H1 (cell line): Measurements from ENCODE around the gene JPH3. TPM values are rescaled to one million over a fixed set of nuclear protein-coding genes. Genes with fewer than 3 reads are reported as not detected.

ENCODE experiments used
- CTCF ChIA-PET: fragments of 300-600 bp; sonication (Branson Sonifier 250); formaldehyde crosslinking; loops from one replicate; lab custom pipeline; 2021; ENCODE audit not compliant: partially characterized antibody; lab: Charles Lee
- POLR2A ChIA-PET: fragments of 300-600 bp; sonication (Branson Sonifier 250); formaldehyde crosslinking; loops from one replicate; lab custom pipeline; 2021; ENCODE audit warnings: inconsistent platforms; ENCODE audit not compliant: partially characterized antibody; lab: Charles Lee
- DNase-seq, 2 experiments: peaks; one replicate each; pipeline versions ENCODE4 v3.0.0 to v3.0.0-alpha.2; 2010 to 2022; ENCODE audit warnings: low spot score in 2 of 2, low read depth in 1 of 2, mixed read lengths in 1 of 2
- FAIRE-seq: peaks from 2 replicates; lab custom pipeline; 2011; peaks lifted over from hg19 to GRCh38; lab: Jason Lieb, UNC
- H2AFZ ChIP-seq: 2 replicates; pipeline ENCODE4 v1.8.1; 2012; ENCODE audit warnings: low read length, inconsistent platforms
- H2AK5ac ChIP-seq: 2 replicates; pipeline ENCODE4 v1.6.1; 2013; ENCODE audit warnings: low read depth, low read length
- H2BK120ac ChIP-seq: replicated peaks from 2 replicates; pipeline ENCODE3; 2013; ENCODE audit warnings: low read depth, low read length, inconsistent platforms
- H2BK12ac ChIP-seq: 2 replicates; pipeline ENCODE4 v1.6.1; 2013; ENCODE audit warnings: low read depth, low read length
- H2BK15ac ChIP-seq: 2 replicates; pipeline ENCODE4 v1.6.1; 2013; ENCODE audit warnings: low read length
- H2BK20ac ChIP-seq: 2 replicates; pipeline ENCODE4 v1.6.1; 2013; ENCODE audit warnings: low read length
- H2BK5ac ChIP-seq: 2 replicates; pipeline ENCODE4 v1.6.1; 2013; ENCODE audit warnings: low read depth, low read length
- H3K14ac ChIP-seq: 2 replicates; pipeline ENCODE4 v1.6.1; 2013; ENCODE audit warnings: inconsistent platforms; ENCODE audit not compliant: insufficient read length
- H3K18ac ChIP-seq: 2 replicates; pipeline ENCODE4 v1.6.1; 2013; ENCODE audit warnings: low read length; ENCODE audit errors: extremely low read depth
- H3K23ac ChIP-seq: 2 replicates; pipeline ENCODE4 v1.6.1; 2013; ENCODE audit warnings: inconsistent platforms; ENCODE audit not compliant: insufficient read length
- H3K23me2 ChIP-seq: 2 replicates; pipeline ENCODE4 v1.6.1; 2013; ENCODE audit warnings: low read depth, low read length
- H3K27ac ChIP-seq: 2 replicates; pipeline ENCODE4 v1.6.1; 2011; ENCODE audit warnings: low read depth, low read length, inconsistent platforms
- H3K27me3 ChIP-seq, 4 experiments: replicated peaks in 1 of 4; 1 replicate in 1 of 4; 2 replicates in 3 of 4; pipeline versions ENCODE4 v1.6.1 to v1.8.1; 2011 to 2013; ENCODE audit warnings: low read length in 3 of 4, mild to moderate bottlenecking in 3 of 4, inconsistent platforms in 2 of 4, mixed read lengths in 2 of 4, moderate library complexity in 1 of 4; ENCODE audit not compliant: control insufficient read depth in 3 of 4, insufficient read depth in 3 of 4; ENCODE audit errors: extremely low read depth in 1 of 4
- H3K36me3 ChIP-seq, 4 experiments: 2 replicates each; pipeline versions ENCODE4 v1.6.1 to v1.8.1; 2011 to 2013; ENCODE audit warnings: mild to moderate bottlenecking in 4 of 4, low read length in 3 of 4, moderate library complexity in 2 of 4, control low read depth in 1 of 4, inconsistent platforms in 1 of 4; ENCODE audit not compliant: insufficient read depth in 4 of 4, control insufficient read depth in 2 of 4
- H3K4ac ChIP-seq: replicated peaks from 2 replicates; pipeline ENCODE3; 2013; ENCODE audit warnings: low read length, low read depth, mixed read lengths, inconsistent platforms; ENCODE audit not compliant: insufficient read length
- H3K4me1 ChIP-seq, 4 experiments: replicated peaks in 1 of 4; 1 replicate in 1 of 4; 2 replicates in 3 of 4; pipeline versions ENCODE4 v1.6.1 to v1.8.1; 2011 to 2013; ENCODE audit warnings: low read length in 3 of 4, inconsistent platforms in 2 of 4, mixed read lengths in 1 of 4; ENCODE audit not compliant: insufficient read depth in 4 of 4, control insufficient read depth in 3 of 4
- H3K4me2 ChIP-seq, 2 experiments: 2 replicates each; pipeline versions ENCODE4 v1.6.1 to v1.8.1; 2011 to 2013; ENCODE audit warnings: low read depth in 2 of 2, low read length in 2 of 2, control low read depth in 1 of 2, inconsistent platforms in 1 of 2, mild to moderate bottlenecking in 1 of 2; ENCODE audit not compliant: insufficient read depth in 1 of 2
- H3K4me3 ChIP-seq, 4 experiments: fragments of 200-600, 300-600 bp in 1 of 4; sonication (generic), shearing (Covaris generic), sonication (Bioruptor Twin) in 1 of 4; 2 replicates each; pipeline versions ENCODE4 v1.5.1 to v1.8.1; 2011 to 2016; ENCODE audit warnings: low read length in 4 of 4, low read depth in 3 of 4, control low read depth in 2 of 4, inconsistent platforms in 2 of 4, mild to moderate bottlenecking in 2 of 4, mixed read lengths in 1 of 4, moderate library complexity in 1 of 4; ENCODE audit not compliant: insufficient read depth in 2 of 4; ENCODE audit errors: extremely low read depth in 1 of 4
- H3K56ac ChIP-seq: replicated peaks from 2 replicates; pipeline ENCODE3; 2013; ENCODE audit warnings: low read depth, mild to moderate bottlenecking, mixed read lengths, low read length, inconsistent platforms; ENCODE audit not compliant: insufficient read length
- H3K79me1 ChIP-seq: 2 replicates; pipeline ENCODE4 v1.6.1; 2013; ENCODE audit warnings: low read depth, low read length, control low read depth
- H3K79me2 ChIP-seq, 2 experiments: 2 replicates each; pipeline versions ENCODE4 v1.6.1 to v1.8.1; 2012 to 2013; ENCODE audit warnings: low read length in 2 of 2, mild to moderate bottlenecking in 2 of 2, inconsistent platforms in 1 of 2; ENCODE audit not compliant: insufficient read depth in 2 of 2, control insufficient read depth in 1 of 2
- H3K9ac ChIP-seq, 4 experiments: replicated peaks in 1 of 4; 1 replicate in 1 of 4; 2 replicates in 3 of 4; pipeline versions ENCODE4 v1.6.1 to v1.8.1; 2011 to 2013; ENCODE audit warnings: low read depth in 3 of 4, low read length in 3 of 4, control low read depth in 2 of 4, mild to moderate bottlenecking in 2 of 4, moderate library complexity in 2 of 4, inconsistent platforms in 1 of 4; ENCODE audit errors: extremely low read depth in 1 of 4
- H3K9me3 ChIP-seq, 2 experiments: 2 replicates each; pipeline versions ENCODE4 v1.6.1 to v1.8.1; 2012 to 2013; ENCODE audit warnings: mild to moderate bottlenecking in 2 of 2, moderate library complexity in 2 of 2, control low read depth in 1 of 2, inconsistent platforms in 1 of 2, low read depth in 1 of 2, low read length in 1 of 2, mixed read lengths in 1 of 2; ENCODE audit not compliant: insufficient read depth in 2 of 2
- H4K20me1 ChIP-seq, 2 experiments: replicated peaks in 1 of 2; 2 replicates each; pipeline versions ENCODE3 to v1.8.1; 2011 to 2013; ENCODE audit warnings: inconsistent platforms in 2 of 2, low read length in 2 of 2, mild to moderate bottlenecking in 1 of 2; ENCODE audit not compliant: insufficient read depth in 2 of 2, control insufficient read depth in 1 of 2
- H4K5ac ChIP-seq: 2 replicates; pipeline ENCODE4 v1.6.1; 2013; ENCODE audit warnings: low read length, low read depth, mixed read lengths, inconsistent platforms; ENCODE audit not compliant: insufficient read length
- H4K8ac ChIP-seq: 2 replicates; pipeline ENCODE4 v1.8.0; 2013; ENCODE audit warnings: mild to moderate bottlenecking, moderate library complexity, low read length, inconsistent platforms; ENCODE audit not compliant: insufficient read depth; ENCODE audit errors: extremely low read depth
- H4K91ac ChIP-seq: replicated peaks from 2 replicates; pipeline ENCODE3; 2013; ENCODE audit warnings: low read length, mixed read lengths, inconsistent platforms; ENCODE audit not compliant: insufficient read length
- CBX5 ChIP-seq: fragments of 300-800, 300-1000 bp; sonication (generic); IDR thresholded peaks from 2 replicates; pipeline ENCODE4 v1.7.1; 2016; ENCODE audit warnings: antibody characterized with exemption, low read length, low read depth
- CHD2 ChIP-seq: IDR thresholded peaks from 2 replicates; pipeline ENCODE4 v1.6.1; 2012; ENCODE audit warnings: low read length, improper control_type of control experiment
- WGBS, 2 experiments: shearing (Covaris generic) in 1 of 2; methylation state at CpG; one replicate each; pipeline versions ENCODE4 v1.1.6 to v1.1.7; 2013 to 2015; ENCODE audit warnings: low lambda C conversion rate in 2 of 2, mixed read lengths in 2 of 2, inconsistent platforms in 1 of 2, low coverage in 1 of 2, missing lambda C conversion rate in 1 of 2; ENCODE audit not compliant: insufficient replicate concordance in 2 of 2, insufficient coverage in 1 of 2, insufficient read length in 1 of 2; ENCODE audit errors: extremely low coverage in 1 of 2, missing lambda C conversion rate in 1 of 2; 5-methylcytosine and 5-hydroxymethylcytosine counted together
- polyA plus RNA-seq, 7 experiments: library from polyadenylated mRNA; depleted of rRNA in 3 of 7; stranded (reverse) in 5 of 7; unstranded in 2 of 7; fragments of >200 nt in 5 of 7; fragments of 200-250 nt in 2 of 7; gene quantifications; 1 replicate in 5 of 7; 2 replicates in 1 of 7; 4 replicates in 1 of 7; pipeline versions ENCODE4 v1.2.1 to v1.2.3, GENCODE V29; 2011 to 2013; ENCODE audit warnings: missing spikeins in 2 of 7, mixed read lengths in 2 of 7
- total RNA-seq: library from RNA; stranded (reverse); fragmentation: NEBNext Ultra II Directional; extraction: Animal tissue kit (Norgen Biotek cat#: 25700); gene quantifications from 2 replicates; pipeline ENCODE4 v1.2.1, GENCODE V29; 2021

JPH3 gene
- total and polyA plus RNA-seq, 2 of the 8 experiments (the other 6 are each of a cell fraction or from before 2014, with no cell fraction given): 10.3 to 28.3 TPM

GRCh38 chr16:87563714-87564523 lies 38.4 kb upstream of the JPH3 start:
- 78% methylated on average over 43 of the region's 44 CpGs; no CpG with 5 or more reads in 1 of the 2 experiments for WGBS, 2 experiments
- Histone ChIP-seq H2BK120ac (peak overlapping the region; percentile 54), H2BK15ac (peak overlapping the region; percentile 1; the same call in 1 of the 2 replicates), H3K79me2 (no peaks in the 10 kb centered on the region), H3K4me1 (peaks cover 0 to 3% (median 0%) of the 10 kb centered on the region in 4 experiments; a peak in 1 of 7 replicates), H3K18ac (no peak overlapping the region), H2AFZ (no peak overlapping the region), H2BK12ac (0 out of 2 replicates have a peak overlapping the region, but pooled peaks have one; percentile 27), H4K5ac (no peak overlapping the region), H3K14ac (no peak overlapping the region), H3K9me3 (peaks cover 0 to 10% of the 10 kb centered on the region in 2 experiments; a peak in 2 of 4 replicates), H3K27me3 (no peaks in the 10 kb centered on the region)
- DNase-seq (no peak), FAIRE-seq (no peak)
- POLR2A ChIA-PET: no interaction called here
- TF ChIP-seq CHD2: no peak
- TF ChIP-seq CBX5: no peak
- TF ChIP-seq, all 59 proteins: peak for 0
- Histone ChIP-seq H2BK20ac (no peak overlapping the region), H2AK5ac (no peak overlapping the region), H4K8ac (no peak overlapping the region; the same call in 1 of the 2 replicates), H3K9ac (no peak overlapping the region), H3K36me3 (no peaks in the 10 kb centered on the region), H3K4me2 (no peak overlapping the region), H3K79me1 (no peaks in the 10 kb centered on the region), H4K20me1 (peaks cover 0 to 4% of the 10 kb centered on the region in 2 experiments), H4K91ac (no peak overlapping the region), H3K23ac (no peak overlapping the region), H3K4me3 (no peak overlapping the region), H3K4ac (no peak overlapping the region), H3K27ac (no peak overlapping the region), H3K23me2 (no peaks in the 10 kb centered on the region), H2BK5ac (no peak overlapping the region; the same call in 1 of the 2 replicates), H3K56ac (no peak overlapping the region)
- CTCF ChIA-PET: interaction anchor here (3.5 kb wide), 1 partner anchor 8 kb away, joined by 45 read pairs; no protein-coding TSS in a partner anchor
